Activated naive CD8-positive, alpha-beta T cell treated with anti-CD3 and anti-CD28 coated beads, Interleukin-2, amount 50 U/mL, for 16 hours (primary cell): ENCODE measurements around the gene RNF144A.

ENCODE experiments used
- DNase-seq: peaks from one replicate; pipeline ENCODE4 v3.0.0-alpha.2; 2020; ENCODE audit warnings: low read depth, low spot score

The RNF144A gene

GRCh38 chr2:6947929-6948676 lies 30.9 kb downstream of the RNF144A start:
- DNase-seq: no peak

DNA sequence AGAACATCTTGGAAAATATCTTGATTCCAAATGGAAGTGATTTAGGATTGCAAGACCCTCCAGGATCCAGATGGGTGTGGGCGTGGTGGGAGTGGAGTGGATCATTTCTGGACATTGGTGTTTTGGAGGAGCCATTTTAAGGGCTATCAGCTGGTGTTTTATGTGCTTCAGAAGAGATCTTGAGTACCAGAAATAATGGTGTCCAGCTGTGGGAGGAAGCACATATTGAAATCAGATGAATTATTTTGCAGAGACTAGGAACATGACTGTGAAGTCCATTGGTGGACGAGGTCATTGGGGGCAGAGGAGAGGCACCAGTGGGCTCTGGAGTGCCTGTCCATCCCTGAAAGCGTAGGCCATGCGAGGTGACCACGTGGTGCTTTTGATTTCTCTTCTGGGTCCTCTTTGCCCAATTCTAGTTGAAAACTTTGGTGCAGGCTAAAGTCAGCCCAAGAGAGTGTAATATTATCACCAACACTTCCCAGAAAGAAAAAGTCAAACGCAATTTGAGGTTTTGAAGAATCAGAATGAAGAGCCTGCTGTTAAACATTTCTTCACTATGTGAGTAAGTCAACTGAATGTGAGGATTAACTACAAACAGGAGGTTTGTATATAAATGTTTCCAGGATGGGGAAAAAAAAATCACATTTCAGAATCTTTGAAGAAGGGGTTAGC lies 31.6 kb downstream of the RNF144A start:
- DNase-seq: no peak

- DNase-seq: no peak
These were observed 33.8 kb downstream of the RNF144A start for GRCh38 chr2:6951046-6951445.

GRCh38 chr2:6952101-6952500 lies 34.9 kb downstream of the RNF144A start:
- no peak for DNase-seq

- no peak for DNase-seq
These were observed 37.4 kb downstream of the RNF144A start for GRCh38 chr2:6954586-6954985.

GRCh38 chr2:6955511-6956136 lies 38.4 kb downstream of the RNF144A start:
- no peak for DNase-seq

DNA sequence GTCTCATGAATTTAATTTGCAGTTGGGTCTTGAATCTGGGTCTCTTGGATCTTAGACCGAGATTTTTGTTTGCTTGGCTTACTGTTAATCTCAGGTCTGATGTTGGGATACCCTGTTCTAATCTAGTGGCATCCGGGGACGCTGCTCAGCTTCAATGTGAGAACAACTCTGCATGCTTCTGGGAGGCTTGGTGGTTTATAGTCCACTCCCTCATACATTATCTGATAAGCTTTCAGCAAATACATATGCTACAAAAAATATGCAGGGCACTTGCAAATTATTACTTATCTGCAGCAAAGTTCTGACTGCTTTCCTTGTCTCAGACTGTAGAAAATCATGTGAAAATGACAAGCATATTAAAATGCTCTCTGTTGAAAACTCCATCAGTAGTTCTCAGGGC lies 39.4 kb downstream of the RNF144A start:
- DNase-seq: no peak

DNA sequence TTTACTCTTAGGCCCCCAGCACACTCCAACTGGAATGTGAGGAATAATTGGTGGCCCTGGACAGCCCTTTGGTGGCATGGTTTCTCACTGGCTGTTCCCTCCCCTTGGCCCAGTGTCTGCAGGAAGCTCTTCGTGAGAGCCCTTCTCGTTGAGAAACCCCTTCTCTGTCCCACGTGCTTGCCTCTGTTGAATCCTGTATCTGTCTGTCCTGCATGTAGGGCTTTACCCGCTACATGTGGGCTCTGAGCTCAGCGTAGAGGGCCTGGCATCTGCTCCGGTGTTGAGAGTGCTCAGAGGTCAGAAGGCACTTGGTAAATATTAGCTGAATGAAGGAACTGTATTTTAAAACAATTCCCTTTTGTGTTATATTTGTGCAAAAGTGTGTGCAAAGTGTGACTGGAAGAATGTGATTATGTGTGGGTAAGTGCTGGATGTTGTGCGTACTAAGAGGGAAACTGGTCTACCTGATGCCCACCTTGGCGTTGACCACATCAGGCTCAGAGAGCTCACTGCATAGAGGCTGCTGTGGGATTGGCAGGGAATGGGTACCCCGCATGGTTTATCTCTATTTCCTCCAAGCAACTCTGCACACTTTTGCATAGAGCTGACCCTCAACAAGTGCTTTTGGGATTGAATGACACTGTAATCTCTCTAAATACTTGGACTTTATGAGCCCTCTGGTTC lies 40.0 kb downstream of the RNF144A start:
- no peak for DNase-seq

DNA sequence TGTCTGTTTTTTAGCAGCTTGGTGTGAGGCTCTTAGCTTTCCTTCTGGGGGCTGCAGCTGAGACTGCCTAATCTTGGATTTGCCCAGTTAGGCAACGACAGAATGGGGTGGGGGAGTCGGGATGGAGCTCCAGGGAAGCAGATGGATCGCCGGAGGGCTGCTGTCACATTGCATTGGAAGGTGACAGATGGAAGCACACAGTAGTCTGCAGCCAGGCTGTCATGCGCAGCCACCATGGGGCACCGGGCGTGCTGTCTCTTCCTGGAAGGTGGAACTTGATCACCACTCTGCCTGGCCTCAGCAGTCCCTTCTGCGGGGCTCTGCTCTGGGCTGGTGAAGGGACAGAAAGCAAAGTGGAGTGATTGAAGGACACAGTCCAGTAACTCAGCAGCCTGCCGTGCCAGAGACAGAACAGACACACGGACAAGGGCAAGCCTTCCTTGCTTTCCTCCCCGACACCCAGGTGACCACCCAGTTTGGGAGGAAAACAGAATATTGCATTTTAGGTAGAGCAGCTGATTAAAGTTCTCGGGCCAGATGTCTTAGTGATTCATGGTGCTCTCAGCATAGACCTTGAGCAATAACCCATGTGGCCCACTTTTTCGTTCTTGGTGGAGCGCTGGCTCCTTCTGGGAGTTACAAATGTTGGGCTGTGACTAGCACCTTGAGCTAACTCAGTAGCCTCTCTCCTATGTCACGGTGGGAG lies 40.9 kb downstream of the RNF144A start:
- DNase-seq: no peak

GRCh38 chr2:6958616-6959235 lies 41.5 kb downstream of the RNF144A start:
- DNase-seq: no peak

- DNase-seq: no peak
These were observed 42.5 kb downstream of the RNF144A start for GRCh38 chr2:6959751-6960150.

DNA sequence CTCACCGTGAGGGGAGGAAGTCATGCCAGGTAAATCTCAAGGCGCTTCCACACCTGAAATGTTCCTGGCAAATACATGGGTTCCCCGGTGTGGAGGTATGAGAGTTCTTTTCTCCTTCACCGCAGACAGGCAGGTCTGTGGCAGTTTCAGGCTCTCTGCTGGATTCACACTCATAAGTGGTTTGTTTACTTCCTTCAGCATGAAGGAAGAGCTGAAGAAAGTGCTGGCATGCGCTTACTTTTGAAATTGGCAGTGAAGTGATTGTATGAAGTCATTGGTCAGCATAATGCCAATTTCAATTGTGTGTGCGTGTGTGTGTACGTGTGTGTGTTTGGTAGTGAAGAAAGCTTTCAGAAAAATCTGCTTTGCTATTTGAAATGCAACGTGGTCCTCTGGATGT lies 43.4 kb downstream of the RNF144A start:
- DNase-seq: no peak

GRCh38 chr2:6963727-6964126 lies 46.5 kb downstream of the RNF144A start:
- DNase-seq: no peak

DNA sequence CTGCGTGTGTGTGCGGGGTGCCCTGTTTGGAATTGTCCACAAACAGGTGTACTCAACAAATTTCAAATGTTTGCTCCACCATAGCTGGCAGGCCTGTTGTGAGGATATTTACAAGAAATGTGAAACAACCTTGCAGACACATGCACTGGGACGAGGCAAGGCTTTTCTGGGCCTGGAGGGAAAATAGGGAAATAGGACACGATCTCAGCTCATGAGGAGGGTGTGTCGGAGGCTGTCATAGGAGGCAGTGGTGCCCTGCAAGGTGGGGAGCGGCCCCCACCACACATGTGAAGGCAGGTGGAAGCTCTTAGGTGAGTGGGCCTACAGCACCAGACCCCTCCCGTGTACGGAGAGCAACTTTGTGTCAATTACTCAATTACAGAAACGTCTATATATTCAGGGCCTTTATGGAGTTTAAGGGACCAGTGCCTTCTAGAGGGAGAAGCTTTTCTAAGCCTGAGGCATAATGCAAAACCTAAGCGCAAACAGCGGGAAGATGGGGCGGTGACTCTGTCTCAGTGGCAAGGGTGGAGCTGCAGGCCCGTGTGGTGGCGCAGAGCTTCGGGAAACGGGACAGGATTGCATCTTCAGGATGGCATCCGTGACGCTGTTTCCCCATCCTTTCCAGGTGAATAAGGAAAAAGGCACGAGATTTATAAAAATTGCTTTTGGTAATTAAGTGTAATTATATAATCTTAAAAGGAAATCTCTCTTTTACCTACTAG lies 48.0 kb downstream of the RNF144A start:
- no peak for DNase-seq

DNA sequence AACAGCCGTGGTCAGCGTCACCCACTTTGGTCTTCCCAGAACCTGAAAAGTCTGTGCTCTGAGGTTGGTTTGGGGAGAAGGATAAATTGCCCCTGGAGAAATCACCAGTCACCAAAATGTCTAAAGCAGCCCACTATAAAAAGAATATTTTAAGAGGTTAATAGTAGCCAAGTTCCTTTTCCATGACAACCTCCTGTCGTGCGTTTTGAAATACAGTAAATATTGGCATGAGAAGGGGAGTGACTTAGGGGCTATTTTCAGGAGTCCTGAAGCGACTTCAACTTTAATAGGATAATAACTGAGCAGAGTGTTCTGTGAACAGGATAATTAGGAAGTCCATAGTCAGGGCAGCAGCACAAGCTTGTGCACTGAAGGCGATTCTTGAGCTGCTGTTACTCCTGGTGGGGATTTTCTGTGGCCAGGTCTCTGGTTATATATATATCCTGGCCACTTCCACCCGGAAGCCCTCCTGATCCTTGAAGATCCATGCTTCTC lies 49.3 kb downstream of the RNF144A start:
- no peak for DNase-seq

DNA sequence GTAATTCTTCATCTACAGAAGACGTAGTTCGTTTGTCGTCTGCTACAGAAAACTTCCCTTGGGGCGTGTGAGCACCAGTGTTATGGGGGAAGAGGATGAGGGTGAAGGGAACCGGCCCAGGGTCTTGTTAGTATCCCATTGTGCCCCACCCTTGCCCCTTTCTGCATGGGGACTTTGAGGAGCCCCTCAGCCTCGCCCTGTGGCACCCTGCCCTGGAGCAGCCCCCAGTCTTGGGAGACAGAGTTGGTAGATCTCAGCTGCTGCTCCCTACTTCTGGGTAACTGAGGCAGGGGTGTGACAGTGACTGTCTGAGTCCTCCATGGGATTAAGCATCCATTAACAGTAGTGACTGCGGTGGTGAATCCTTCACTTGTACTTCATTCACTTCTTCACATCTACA lies 50.1 kb downstream of the RNF144A start:
- DNase-seq: no peak

DNA sequence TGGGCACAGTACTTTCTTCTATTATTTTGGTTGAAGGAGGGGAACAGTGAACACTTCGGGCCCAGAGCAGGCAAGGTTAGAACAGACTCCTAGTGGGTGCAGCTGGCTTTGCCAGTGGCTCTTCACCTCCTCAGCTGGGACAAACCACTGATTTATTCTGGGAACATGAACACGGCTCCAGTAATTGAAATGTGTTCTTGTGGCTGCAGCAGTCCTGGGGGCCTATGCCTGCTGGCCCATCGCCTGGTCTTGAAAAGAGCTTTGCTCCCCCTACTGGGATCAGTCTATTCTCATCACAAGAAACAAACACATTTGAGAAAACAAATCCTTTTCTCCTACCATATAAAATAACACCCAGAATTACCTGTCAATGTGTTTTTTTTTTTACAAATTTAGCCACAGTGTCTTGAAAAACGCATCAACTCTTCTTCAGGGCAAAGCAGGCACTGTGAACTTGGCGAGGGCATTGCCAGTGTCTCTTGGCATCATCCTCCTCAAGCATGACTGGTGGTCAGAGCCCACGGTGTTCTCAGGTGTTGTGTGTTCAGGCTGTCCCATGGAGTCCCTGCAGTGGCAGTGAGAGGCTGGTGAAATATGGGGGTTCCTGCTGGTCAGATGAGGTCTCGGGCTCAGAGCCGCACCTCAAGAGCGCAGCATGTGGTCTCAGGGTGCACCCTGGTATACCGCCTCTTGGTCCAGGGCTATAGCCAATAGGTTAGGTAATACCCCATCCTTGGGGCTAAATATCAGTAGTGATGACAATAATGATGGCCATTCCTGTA lies 51.3 kb downstream of the RNF144A start:
- DNase-seq: no peak

DNA sequence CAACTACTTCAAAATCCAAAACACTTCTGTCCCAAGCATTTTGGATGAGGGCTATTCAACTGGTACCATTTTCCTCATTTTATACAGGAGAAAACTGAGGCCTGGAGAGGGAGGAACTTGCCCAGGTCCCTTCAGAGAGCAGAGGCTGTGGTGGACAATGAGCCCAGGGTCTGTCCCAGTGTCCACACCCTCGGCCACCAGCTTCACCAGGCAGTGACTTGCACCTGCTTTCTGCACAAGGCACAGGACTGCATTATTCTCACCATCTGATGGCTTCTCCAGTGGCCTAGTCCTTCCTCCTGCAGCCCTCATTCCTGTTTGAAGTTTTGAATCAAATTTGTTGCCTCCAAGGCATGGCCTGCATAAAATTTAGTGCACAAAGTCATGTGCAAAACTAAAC lies 53.3 kb downstream of the RNF144A start:
- no peak for DNase-seq

DNA sequence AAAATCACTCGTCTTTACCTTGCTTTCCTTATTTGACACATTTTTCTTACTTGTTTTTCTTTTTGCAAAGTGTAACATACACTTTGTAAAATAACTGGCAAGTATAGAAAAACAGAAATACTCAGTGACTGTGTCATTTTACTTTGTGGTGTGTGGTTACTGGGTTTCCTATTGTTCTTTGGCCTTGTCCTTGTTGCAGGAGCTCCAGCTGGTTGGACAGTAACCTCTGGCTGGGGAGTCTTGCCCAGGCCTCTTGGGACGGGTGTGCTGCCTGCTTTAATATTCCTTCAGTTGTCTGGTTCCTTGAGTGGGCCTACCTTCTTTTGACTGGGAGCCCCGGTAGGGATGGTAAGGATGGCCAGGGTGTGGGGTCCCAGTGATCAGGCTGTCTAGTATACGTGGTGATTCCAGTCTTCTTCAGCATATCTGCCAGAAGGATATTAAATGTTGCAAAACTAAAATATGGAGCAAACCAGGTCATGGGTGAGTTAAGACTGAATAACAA lies 53.8 kb downstream of the RNF144A start:
- DNase-seq: no peak
